ENCODE data around the gene CFAP54.

CFAP54 gene, protein sequence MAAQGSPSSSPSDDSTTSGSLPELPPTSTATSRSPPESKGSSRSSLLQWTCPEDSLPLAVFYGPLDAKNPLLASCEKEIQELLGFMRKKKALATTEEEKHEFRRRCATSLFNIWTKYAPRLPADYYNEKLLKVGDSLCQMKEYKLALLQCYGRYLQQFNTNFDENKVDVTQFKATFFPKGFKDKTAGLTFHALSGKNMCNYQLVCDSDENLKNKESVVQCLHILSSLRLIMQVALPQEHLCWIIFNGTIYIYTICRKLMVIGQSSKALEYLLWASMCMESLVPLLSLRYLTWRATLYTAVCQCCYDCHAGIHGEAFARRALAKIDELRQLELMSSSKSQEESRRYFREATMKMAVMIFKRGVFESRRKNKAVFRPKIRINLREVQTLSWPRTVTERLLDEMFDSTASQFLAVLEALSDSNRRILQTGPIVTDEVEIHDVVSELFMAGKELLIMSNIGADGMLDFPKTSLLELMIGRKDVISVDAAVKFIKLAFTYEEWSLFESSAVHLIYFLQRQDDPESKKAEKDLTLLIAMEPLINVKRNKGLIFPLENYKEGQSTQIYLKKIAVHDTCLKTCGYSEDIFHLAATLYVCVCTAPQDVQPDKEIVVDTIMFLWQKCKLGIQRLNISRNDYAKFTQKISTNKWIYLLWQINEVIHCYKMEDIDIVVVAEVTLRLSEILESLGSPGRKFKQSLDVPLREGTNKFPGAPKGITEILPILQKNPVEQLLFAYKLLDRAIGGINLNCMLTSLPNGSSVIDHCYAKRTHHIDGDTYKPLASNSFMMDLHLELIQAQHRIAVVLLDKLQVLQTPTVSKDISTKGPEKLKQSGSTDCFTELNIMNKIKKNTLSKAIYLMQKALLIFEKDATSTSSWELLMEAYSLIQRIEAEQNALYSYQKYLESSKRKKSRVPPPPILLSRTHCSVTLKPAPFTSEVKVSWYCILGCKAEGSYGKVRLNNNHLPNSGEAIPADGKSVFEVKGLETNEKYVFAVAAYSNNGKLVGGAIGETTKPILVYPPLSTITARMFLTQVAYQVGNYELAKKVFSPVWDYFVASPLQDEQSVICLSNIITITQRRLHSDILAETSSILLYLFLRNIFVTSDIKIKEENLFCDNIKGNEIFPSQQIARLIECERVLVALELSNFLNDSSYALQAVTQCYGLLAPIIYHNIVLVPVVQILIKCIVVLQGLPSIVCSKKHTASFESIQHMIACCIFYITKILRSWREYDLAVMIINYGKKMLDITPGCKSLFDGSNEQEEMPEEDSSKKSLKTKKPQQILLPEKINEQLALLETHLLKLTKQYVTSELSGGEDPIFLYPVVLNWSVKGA (N-terminal part only)

DNA sequence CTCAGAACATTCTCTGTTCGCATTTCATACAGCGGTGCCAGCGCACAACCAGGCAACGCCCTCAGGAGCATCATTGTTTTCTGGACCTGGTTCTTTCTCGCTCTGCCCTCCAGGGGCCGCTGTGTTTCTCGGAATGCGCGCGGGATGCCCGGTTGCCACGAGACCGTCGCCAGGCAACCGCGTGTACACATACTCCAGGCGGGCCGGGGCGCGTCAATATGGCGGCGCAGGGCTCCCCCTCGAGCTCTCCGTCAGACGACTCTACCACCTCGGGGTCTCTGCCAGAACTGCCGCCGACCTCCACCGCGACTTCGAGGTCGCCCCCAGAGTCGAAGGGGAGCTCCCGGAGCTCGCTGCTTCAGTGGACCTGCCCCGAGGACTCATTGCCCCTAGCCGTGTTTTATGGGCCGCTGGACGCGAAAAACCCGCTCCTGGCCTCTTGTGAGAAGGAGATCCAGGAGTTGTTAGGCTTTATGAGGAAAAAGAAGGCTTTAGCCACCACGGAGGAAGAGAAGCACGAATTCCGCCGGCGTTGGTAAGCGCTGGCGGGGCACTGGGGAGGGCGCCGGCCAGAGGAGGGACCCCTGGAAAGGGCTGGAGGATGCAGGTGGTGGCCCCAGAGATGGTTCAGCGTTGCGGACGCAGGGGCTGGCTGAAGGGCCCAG, at the start of gene CFAP54:
CFAP54 (plus strand) TSS at position 186 of the 665 bp plus-strand sequence; CDS start at position 219, 33 bp downstream.
- Histone ChIP-seq H3K4me3 (ENCODE audit: low read length) (peak within 1 kb of the TSS; percentile 87), H3K4me2 (ENCODE audit: low read length) (peak within 1 kb of the TSS; percentile 90), H3K4me1 (ENCODE audit: control insufficient read depth, low read length) (peaks cover 11% of the 10 kb centered on the region), H3K9me3 (ENCODE audit: control insufficient read depth, insufficient read depth, low read length) (no peaks in the 10 kb centered on the region), H3K9me2 (replicated peaks; ENCODE audit: control insufficient read depth, low read length) (no peaks in the 10 kb centered on the region), H3K27me3 (ENCODE audit: control insufficient read depth, low read length) (peaks cover 29% of the 10 kb centered on the region), H4K20me1 (ENCODE audit: control insufficient read depth, insufficient read depth, low read depth, low read length) (no peaks in the 10 kb centered on the region), H3K27ac (ENCODE audit: low read depth, low read length) (no peak within 1 kb of the TSS), H3K36me3 (ENCODE audit: control insufficient read depth, low read length) (no peaks in the 10 kb centered on the region), H3F3A (ENCODE audit: control insufficient read depth, insufficient read depth) (no peaks in the 10 kb centered on the region), H3K79me2 (ENCODE audit: control insufficient read depth, low read length) (no peaks in the 10 kb centered on the region)
- TF ChIP-seq, protein P1, sequence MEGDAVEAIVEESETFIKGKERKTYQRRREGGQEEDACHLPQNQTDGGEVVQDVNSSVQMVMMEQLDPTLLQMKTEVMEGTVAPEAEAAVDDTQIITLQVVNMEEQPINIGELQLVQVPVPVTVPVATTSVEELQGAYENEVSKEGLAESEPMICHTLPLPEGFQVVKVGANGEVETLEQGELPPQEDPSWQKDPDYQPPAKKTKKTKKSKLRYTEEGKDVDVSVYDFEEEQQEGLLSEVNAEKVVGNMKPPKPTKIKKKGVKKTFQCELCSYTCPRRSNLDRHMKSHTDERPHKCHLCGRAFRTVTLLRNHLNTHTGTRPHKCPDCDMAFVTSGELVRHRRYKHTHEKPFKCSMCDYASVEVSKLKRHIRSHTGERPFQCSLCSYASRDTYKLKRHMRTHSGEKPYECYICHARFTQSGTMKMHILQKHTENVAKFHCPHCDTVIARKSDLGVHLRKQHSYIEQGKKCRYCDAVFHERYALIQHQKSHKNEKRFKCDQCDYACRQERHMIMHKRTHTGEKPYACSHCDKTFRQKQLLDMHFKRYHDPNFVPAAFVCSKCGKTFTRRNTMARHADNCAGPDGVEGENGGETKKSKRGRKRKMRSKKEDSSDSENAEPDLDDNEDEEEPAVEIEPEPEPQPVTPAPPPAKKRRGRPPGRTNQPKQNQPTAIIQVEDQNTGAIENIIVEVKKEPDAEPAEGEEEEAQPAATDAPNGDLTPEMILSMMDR (IDR thresholded peaks at IDR 0.05; ENCODE audit: low read depth, low read length, poor library complexity, severe bottlenecking): peak; percentile 87
- no peak for TF ChIP-seq EZH2phosphoT487 (IDR thresholded peaks at IDR 0.05; ENCODE audit: borderline replicate concordance, low read length)

DNA sequence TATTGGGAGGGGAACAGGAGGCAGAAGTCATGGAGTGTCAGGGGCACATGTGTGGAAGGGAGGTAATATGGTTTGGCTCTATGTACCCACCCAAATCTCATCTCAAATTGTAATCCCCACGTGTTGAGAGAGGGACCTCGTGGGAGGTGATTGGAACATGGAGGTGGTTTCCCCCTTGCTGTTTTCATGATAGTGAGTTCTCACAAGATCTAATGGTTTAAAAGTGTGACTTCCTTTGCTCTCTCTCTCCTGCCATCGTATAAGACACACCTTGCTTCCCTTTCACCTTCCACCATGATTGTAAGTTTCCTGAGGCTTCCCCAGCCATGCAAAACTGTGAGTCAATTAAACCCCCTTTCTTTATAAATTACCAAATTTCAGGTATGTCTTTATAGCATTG, 47.6 kb upstream of the CFAP54 start:
- TF ChIP-seq, protein P1 (IDR thresholded peaks at IDR 0.05; ENCODE audit: low read depth, low read length, poor library complexity, severe bottlenecking): no peak
- TF ChIP-seq EZH2phosphoT487 (IDR thresholded peaks at IDR 0.05; ENCODE audit: borderline replicate concordance, low read length): no peak
- Histone ChIP-seq H3K9me3 (ENCODE audit: control insufficient read depth, insufficient read depth, low read length) (no peaks in the 10 kb centered on the region), H3K4me3 (ENCODE audit: low read length) (no peak overlapping the region), H3K27me3 (ENCODE audit: control insufficient read depth, low read length) (no peaks in the 10 kb centered on the region), H3K9me2 (replicated peaks; ENCODE audit: control insufficient read depth, low read length) (no peaks in the 10 kb centered on the region), H4K20me1 (ENCODE audit: control insufficient read depth, insufficient read depth, low read depth, low read length) (no peaks in the 10 kb centered on the region), H3K27ac (ENCODE audit: low read depth, low read length) (no peak overlapping the region), H3K36me3 (ENCODE audit: control insufficient read depth, low read length) (no peaks in the 10 kb centered on the region), H3K4me2 (ENCODE audit: low read length) (no peak overlapping the region), H3K79me2 (ENCODE audit: control insufficient read depth, low read length) (no peaks in the 10 kb centered on the region), H3F3A (ENCODE audit: control insufficient read depth, insufficient read depth) (no peaks in the 10 kb centered on the region), H3K4me1 (ENCODE audit: control insufficient read depth, low read length) (peaks cover 10% of the 10 kb centered on the region)

DNA sequence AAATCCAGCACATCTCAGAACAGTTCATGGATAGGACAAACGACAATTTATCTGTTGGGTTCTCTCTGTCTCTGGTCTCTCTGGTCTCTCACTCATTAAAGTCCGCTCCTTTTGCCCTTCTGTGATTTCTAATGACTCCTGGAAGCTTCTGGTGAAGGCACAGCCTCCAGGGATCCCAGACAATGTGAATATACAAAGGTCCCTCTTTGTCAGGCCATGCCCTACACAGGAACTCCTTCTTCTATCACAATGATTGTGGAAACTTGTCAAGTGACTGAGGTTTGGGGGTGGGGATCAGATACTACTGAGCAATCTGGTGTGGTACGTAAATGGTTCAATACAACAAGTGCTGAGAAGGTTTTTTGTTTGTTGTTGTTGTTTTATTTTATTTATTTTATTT, 46.5 kb upstream of the CFAP54 start:
- Histone ChIP-seq H3F3A (ENCODE audit: control insufficient read depth, insufficient read depth) (no peaks in the 10 kb centered on the region), H3K4me3 (ENCODE audit: low read length) (no peak overlapping the region), H3K4me1 (ENCODE audit: control insufficient read depth, low read length) (peaks cover 10% of the 10 kb centered on the region), H3K4me2 (ENCODE audit: low read length) (no peak overlapping the region), H3K9me3 (ENCODE audit: control insufficient read depth, insufficient read depth, low read length) (no peaks in the 10 kb centered on the region), H3K79me2 (ENCODE audit: control insufficient read depth, low read length) (no peaks in the 10 kb centered on the region), H3K36me3 (ENCODE audit: control insufficient read depth, low read length) (no peaks in the 10 kb centered on the region), H3K9me2 (replicated peaks; ENCODE audit: control insufficient read depth, low read length) (no peaks in the 10 kb centered on the region), H3K27ac (ENCODE audit: low read depth, low read length) (no peak overlapping the region), H4K20me1 (ENCODE audit: control insufficient read depth, insufficient read depth, low read depth, low read length) (no peaks in the 10 kb centered on the region), H3K27me3 (ENCODE audit: control insufficient read depth, low read length) (no peaks in the 10 kb centered on the region)
- TF ChIP-seq EZH2phosphoT487 (IDR thresholded peaks at IDR 0.05; ENCODE audit: borderline replicate concordance, low read length): no peak
- TF ChIP-seq, protein P1 (IDR thresholded peaks at IDR 0.05; ENCODE audit: low read depth, low read length, poor library complexity, severe bottlenecking): no peak
